DMS153 (cell line): ENCODE results near the gene ATF1.
"Not testable (repeated sequence)": the region's sequence is repeated elsewhere in the genome, so short reads cannot be mapped to it uniquely, and the experiment has no call there.

ENCODE experiments used
- DNase-seq: peaks from one replicate; lab custom pipeline; 2025; lab: John Stamatoyannopoulos, UW

ATF1 gene

DNA sequence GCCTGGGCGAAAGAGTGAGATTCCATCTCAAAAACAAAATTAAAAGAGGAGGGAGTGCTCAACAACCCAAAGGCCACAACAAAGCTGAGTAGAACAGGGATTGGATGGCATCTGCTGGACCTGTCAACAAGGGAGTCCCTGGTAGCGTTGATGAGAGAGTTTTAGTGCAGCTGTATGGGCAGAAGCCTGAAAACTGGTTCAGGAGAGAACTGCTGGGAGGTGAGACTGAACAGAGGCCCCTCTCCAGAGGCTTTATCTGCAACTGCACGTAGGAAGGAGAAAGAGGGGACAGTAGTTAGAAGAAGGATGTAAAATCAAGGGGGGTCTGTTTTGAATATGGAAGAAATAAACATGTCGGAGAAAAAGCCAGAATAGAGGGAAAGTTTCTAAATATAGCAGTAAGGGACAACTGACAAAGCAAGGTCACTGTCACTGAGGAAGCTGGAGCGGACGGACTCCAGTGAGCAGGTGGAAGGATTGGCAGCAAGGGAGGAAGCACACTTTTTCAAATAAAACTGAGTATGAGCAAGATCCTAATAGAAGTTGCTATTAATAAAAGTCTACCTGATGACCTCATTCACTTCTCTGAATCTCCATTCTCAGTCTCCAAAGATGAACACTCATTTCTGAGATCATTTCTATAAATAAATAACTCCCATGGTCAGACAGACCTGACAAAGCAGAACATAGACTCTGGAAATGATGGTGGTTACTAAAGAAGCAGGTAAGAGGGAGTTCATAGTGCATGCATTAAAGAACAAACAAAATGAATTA is 11.8 kb upstream of the ATF1 start:
- DNase-seq: no peak

DNA sequence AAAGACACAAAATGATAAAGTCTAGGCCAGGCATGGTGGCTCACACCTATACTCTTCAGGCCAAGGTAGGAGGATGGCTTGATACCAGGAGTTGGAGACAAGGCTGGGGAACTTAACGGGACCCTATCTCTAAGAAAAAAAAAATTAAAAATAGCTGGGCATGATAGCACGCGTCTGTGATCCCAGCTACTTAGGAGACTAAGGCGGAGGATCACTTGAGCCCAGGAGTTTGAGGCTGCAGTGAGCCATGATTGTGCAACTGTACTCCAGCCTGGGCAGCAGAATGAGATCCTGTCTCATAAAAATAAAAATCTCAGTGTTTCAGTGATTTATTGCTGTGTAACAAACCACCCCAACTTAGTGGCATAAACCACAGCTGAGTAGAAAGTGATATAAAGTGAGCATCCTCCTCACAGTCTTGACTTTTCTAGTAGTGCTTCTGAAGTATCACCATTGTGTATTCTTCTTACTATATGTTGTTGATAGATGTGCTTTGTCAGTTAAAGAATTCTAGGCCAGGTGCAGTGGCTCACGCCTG is 10.6 kb upstream of the ATF1 start:
- no peak for DNase-seq

DNA sequence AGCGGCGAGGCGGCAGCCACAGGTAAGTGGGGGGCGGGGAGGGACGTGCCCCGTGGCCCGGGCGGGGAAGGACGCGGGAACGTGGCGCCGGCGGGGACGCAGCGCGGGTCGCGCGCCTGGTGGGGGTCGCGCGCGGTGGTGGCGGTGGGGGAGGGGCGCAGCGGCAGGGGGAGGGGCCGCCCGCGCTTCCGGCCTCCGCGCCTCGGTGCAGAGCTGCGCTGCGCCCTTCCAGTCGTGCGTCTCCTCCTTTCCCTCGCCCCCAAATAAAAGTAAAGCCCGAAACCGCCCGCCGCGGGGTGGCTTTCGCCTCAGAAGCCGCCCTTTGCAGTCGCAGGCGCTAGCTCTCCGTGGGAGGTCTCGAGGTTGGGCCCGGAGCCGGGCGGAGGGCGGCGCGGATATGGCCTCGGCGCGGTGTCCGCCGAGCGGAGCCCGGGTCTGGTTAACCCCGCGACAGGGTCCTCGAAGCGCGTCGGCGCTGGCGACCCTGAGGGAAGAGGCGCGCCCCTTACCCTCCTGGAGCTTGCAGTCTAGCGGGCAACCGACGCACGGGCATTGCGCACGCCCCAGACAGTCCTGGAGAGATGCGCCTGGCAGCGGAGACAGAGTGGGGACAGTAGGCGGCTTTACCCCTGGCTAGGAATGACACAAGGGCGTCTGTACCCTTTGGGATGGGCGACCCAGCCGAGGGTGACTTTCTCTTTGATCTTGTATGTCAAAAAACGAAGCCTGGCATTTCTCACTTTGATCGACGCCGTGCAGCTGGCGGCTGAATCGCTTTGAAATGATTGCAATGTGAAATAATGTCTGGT is 589 bp downstream of the ATF1 start:
- DNase-seq: no peak

DNA sequence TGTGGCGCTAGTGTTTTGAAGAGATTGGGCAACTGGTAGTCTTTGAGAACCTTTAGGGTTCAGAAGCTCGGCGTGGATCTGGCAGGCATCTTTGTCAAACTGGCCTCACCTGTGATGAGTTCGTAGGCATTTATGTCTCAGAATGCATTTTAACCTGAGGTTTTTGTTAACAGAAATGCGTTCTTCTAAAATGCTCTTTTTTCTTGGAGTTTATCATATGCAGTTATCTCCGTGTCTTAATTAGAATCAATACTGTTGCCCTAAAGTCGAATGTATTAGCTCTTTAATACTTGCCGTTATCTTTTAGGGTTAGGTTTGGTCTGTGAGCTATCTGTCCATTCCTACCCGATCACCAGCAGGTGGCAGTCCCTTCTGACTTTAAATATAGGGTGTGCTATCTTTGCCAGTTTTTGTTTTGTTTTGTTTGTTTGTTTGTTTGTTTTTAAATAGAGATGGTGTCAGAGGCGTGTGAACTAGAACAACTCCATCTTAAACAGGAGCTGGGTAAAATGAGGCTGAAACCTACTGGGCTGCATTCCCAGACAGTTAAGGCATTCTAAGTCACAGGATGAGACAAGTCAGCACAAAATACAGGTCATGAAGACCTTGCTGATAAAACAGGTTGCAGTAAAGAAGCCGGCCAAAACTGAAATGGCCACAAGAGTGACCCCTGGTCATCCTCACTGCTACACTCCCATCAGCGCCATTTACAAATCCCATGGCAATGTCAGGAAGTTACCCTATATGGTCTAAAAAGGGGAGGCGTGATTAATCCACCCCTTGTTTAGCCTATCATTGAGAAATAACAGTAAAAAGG is 1.4 kb downstream of the ATF1 start:
- DNase-seq: no peak

DNA sequence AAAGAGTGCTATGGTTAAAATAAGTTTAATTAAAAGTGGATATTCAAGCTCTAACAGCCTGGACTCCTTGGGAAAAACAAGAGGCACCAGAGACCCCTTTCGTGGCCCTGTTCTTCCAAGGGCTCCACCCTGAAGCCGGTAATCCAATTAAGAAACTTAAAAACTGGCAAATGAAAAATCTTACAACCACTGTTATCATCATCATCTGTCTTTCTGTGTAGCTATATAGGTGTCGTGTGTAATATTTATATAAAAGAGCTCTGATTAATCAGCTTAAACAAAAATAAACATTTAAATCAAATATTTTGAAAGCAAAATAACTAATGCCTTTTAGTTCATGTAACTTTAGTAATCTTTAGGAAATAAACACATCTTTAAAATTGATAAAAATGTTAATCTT is 4.5 kb downstream of the ATF1 start:
- no peak for DNase-seq

DNA sequence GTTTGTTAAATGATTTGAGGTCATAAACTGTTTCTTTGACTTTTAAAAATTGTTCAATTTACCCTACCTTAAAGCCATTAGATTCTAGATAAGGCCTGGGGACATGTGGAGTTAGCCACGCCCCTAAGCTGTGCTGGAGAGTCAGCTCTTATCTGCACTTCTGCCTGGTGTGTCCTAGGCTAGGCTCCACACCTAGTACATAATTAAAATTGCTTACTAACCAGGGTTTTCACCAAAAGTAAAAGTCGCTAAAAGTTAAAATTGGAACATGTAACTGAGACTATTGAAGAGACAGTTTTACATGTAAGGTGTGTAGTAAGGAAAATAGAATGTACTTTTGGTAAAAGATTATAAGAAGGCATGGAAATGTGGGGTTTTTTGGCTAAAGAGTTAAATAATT is 4.9 kb downstream of the ATF1 start:
- DNase-seq: not testable (repeated sequence)

DNA sequence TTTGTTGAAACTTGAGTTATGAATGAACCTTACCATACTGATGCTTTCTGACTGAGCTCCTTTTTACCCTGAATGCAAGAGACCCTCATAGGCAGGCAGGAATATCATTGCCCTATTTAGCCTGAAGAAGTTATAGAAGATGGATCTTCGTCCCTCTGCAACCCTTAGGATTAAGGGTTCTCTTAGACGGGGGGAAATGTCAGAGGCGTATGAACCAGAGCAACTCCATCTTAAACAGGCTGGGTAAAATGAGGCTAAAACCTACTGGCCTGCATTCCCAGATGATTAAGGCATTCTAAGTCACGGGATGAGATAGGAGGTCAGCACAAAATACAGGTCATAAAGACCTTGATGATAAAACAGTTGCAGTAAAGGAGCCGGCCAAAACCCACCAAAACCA is 7.5 kb downstream of the ATF1 start:
- DNase-seq: no peak

DNA sequence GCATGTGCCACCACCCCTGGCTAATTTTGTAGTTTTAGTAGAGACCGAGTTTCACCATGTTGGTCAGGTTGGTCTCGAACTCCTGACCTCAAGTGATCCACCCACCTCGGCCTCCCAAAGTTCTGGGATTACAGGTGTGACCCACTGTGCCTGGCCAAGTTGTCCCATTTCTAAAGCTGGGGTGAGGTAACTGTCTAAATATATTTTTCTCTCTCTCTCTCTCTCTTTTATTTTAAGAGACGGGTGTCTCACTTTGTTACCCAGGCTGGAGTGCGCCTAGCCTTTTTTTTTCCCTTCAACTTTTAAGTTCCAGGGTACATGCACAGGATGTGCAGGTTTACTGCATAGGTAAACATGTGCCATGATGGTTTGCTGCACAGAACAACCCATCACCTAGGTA is 8.6 kb downstream of the ATF1 start:
- DNase-seq: no peak

DNA sequence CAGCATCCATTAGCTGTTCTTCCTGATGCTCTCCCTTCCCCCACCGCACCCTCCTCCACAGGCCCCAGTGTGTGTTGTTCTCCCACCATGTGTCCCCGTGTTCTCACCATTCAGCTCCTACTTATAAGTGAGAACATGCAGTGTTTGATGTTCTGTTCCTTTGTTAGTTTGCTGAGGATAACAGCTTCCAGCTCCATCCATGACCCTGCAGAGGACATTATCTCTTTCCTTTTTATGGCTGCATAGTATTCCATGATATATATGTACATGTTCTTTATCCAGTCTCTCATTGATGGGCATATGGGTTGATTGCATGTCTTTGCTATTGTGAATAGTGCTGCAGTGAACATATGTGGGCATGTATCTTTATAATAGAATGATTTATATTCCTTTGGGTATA is 9.0 kb downstream of the ATF1 start:
- DNase-seq: no peak

DNA sequence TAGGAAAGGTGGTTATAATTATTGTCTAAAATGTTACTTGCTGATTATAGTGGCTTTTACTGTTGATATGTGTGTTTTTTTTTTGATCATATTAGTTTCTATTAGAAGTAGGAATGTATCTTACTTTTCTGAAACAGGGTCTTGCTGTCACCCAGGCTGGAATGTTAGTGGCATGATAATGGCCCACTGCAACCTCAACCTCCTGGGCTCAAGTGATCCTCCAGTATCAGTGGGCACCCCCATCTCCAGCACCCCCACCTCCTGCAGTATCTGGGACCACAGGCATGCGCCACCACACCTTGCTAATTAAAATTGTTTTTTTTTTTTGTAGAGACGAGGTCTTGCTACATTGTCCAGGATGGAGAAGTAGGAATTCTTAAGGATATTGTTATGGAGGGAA is 11.3 kb downstream of the ATF1 start:
- no peak for DNase-seq

DNA sequence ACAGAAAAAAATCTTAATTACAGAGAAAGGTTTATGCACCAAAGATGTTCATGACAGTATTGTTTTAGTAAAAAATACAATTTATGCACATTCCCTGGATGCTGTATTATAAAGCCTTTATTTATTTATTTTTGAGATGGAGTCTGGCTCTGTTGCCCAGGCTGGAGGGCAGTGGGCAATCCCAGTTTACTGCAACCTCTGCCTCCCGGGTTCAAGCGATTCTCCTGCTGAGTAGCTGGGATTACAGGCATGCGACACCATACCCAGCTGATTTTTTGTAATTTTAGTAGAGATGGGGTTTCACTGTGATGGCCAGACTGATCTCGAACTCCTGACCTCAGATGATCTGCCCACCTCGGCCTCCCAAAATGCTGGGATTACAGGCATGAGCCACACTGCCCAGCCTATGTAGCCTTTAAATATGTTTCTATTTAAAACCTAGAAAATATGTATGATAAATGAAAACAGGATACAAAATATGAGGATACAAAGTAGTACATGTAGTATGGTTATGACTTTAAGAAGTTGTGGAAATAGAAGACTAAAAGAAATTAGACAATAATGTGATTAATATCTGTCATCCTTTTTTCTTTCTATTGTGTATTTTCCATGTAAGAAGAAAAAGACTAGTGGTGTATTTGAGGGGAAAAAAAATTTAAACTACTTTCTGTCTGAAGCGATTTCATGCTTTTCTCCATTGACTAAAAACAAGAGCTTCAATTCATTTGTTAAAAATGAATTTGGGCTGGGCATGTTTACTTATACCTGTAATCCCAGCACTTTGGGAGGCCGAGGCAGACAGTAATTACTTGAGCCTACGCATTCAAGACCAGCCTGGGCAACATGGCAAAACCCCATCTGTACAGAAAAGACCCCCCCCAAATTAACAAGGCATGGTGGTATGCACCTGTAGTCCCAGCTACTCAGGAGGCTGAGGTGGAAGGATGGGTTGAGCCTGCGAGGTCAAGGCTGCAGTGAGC is 13.1 kb downstream of the ATF1 start:
- no peak for DNase-seq

DNA sequence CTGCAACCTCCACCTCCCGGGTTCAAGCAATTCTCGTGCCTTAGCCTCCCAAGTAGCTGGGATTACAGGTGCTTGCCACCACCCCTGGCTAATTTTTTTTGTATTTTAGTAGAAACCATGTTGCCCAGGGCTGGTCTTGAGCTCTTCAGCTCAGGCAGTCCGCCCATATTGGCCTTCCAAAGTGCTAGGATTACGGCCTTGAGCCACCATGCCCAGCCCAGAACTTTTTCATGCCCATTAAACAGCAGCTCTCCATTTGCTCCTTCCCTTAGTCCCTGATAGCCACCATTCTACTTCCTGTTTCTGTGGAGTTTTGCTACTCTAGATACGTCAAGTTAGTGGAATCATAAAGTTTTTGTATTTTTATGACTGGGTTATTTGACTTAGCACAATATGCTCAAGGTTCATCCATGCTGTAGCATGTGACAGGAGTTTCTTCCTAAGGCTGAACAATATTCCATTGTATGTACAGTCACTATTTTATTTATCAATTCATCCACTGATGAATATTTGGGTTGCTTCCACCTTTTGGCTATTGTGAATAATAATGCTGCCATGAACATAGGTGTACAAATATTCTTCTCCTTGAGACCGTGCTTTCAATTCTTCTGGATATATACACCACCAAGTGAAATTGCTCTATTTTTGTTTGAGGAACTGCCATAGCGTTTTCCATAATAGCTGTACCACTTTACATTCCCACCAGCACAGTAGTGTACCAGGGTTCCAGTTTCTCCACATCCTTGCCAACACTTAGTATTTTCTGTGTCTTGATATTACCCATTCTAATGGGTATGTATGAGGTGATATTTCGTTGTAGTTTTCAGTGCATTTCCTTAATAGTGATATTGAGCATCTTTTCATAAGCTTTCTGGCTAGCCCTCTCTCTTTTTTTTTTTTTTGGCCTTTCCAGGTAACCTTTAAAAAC is 15.0 kb downstream of the ATF1 start:
- DNase-seq: no peak

DNA sequence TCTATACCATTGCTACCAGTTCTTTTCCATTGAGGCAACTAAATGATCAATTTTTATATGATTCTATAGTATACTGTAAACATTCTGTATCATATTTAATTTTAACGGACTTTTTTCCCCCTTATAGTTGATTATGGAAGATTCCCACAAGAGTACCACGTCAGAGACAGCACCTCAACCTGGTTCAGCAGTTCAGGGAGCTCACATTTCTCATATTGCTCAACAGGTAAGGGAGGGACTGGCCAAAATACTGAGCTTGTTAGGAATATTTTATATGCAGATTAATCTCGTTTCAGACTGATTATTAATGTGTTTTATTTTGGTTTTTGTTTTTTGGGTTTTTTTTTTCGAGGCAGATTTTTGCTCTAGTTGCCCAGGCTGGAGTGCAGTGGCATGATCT is 16.1 kb downstream of the ATF1 start:
- no peak for DNase-seq

DNA sequence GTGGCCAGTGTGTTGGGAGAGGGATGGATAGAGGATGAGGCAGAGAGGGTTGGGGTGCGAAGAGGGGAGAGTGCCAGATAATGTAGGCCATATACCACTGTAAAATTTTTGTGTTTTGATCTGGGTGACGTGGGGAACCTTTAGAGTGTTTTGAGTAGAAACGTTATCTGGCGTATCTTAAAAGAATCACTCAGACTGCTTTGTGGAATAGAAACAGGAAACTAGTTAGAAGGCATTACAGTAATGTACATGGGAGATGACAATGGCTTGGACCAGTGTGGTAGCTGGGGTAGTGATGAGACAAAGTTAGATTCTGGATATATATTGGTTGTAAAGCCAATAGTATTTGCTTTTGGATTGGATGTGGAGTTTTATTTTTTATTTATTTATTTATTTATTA is 20.6 kb downstream of the ATF1 start:
- DNase-seq: no peak

DNA sequence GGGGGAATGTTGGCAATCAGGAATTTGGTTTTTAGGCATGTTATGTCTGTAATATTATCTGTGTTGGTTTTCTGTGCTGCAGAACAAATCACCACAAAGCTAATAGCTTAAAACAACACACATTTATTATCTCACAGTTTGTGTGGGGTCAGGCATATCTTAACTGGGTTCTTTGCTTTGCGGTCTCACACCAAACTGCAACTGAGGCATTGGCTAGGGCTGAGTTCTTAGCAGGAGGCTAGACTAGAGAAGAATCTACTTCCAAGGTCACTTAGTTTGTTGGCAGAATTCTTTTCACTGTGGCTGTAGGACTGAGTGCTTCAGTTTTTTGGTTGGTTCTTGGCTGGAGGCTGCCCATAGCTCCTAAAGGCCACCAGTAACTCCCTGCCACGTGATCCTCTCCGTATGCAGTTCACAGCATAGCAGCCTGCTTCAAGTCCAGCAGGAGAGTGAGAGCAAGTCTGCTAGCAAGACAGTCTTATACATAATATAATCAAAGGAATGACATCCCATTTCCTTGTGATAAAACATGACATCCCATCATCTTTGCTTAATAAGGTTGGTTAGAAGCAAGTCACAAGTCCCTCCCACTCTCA is 21.6 kb downstream of the ATF1 start:
- no peak for DNase-seq

DNA sequence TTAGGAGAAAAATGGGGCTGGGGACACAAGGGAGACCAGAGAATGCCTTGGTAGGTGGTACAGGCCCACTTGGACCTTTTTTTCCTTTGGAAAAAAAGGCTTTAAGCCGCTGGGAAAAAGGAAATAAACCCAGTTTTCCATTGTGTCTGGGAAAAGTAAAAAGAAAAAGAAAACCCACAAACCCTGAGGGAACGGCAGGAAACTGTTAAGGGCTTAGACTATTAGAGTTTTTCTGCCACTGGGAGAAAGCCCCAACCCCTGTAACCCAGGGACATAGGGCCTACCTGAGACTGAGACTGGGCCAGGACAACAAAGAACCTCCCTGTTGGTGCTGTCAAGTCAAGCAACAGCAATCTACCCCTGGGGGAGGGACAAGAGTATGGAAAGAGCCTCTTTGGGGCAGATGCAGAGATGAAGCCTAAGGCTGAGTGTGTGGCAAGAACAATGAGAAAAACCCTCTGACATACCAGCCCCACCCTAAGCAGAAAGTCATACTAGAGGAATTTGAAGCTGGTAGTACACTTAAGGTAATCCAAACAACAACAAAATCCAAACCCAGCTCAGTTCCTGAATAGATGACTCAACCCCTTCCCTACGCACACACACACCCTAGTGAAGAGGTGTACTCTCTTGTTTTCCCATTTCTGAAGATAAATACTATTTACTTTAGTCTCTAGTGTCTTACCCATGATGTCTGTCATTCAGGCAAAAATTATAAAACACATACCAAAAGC is 22.8 kb downstream of the ATF1 start:
- no peak for DNase-seq

DNA sequence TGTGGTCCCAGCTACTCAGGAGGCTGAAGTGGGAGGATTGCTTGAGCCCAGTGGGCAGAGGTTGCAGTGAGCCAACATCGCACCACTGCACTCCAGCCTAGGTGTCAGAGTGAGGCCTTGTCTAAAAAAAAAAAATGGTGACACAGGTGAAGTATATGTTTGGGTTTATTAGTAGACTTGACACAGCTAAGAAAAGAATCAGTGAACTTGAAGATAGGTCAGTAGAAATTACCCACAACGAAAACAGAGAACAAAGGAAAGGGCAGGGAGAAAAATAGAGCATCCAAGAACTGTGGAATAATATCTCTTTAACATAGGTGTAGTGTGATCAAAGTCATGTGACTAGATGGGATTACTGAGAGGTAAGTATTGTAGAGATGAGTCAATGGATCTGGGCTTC is 23.7 kb downstream of the ATF1 start:
- no peak for DNase-seq

DNA sequence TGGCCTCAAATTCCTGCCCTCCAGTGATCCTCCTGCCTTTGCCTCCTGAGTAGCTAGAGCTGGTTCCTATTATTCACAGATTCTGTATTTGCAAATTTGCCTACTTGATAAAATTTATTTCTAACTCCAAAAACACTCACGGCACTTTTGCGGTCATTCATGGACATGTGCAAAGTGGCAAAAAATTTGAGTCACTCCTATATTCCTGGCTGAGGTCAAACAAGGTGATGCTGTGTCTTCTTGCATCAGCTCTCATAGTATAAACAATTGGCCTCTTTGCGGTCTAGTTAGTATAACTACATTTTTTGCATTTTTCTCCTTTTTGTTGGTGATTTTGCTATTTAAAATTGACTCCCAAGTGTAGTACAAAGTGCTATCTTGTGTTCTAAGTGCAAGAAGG is 24.7 kb downstream of the ATF1 start:
- no peak for DNase-seq

DNA sequence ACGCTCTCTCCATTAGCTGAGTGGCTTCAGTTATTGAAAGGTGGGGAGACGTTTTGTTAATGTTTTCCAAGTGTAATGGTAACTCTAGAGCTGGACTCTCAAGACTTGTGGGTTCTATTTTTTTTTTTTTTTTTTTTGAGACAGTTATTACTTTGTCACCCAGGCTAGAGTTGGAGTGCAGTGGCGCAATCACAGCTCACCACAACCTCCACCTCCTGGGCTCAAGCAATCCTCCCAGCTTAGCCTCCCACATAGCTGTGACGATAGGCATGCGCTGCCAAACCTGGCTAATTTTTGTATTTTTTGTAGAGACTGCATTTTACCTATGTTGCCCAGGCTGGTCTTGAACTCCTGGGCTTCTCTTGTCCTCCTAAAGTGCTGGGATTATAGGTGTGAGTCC is 26.2 kb downstream of the ATF1 start:
- DNase-seq: no peak
